GM19035 (cell line): ENCODE results near the gene FGF2.
A peak's percentile ranks its signal among the peaks of the same experiment; 100 is the strongest.

Experiments used
- ATAC-seq: cut with Tn5 transposase; IDR thresholded peaks from one replicate; pipeline ENCODE4 v1.9.1; 2021; ENCODE audit not compliant: unreplicated experiment

Gene FGF2

DNA sequence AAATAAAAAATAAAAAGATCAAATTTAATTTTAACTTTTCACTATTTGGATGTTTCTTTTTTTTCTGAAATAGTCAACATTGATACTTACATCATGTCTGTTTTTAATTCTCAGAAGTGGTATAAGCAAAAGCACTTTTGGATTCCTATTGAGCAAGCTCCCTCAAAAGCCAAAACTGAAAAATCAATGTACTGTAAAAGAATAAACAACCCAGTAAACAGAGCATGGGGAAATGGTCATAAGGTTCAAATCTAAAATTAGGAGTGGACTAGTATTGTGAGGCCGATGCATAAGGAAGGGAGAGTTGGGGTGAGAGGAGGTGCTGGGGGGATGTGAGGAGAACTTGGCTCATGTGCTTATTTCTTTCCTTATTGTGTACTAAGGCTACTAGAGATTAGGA is 57.9 kb downstream of the FGF2 start:
- no peak for ATAC-seq

DNA sequence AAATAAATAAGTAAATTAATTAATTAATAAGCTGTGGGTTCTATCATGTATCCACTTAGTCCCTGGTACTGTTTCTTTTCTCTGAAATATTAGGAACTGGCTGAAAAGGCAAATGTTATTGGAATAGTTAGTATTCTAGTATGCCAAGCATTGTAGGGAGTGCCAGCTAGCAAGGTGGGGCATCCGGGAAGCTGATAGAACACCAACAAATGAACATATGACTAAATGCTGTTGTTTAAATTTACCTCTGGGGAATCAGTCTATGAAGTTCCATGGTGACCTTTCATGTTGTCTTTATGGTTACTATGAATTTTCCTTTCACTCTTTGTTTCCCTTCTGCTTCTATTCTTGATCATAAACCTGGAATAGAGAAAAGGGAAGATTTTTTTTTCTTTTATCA is 63.1 kb downstream of the FGF2 start:
- ATAC-seq = no peak

DNA sequence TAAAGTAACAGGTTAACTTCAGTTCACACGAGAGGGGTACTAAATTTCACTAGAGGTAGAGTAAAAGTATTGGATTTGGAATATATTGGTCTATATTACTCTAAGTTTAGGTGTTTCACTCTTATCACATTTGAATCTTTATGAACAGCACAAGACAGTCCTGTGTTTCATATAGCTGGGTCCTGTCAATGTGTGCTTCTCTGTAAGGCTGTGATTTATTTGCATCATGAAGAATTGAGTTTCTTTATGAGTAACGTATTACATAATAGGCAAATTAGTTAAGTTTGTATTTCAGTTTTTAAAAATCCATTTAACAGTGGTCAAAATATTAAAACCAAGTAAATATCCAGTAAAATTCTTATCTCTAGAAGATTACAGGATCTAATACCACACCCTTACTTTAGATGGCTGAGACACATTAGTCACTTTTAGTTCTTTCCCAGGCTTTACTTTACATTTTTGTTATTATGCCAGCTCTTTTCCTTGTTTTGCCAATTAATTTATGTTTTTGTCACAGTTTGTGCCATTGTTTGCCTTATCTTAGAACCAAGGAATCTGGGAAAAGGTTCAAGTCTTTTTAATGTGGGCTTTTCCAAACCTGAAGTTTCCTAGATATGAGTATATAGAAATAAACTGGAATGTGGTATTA is 63.6 kb downstream of the FGF2 start:
- peak; percentile 52 for ATAC-seq

DNA sequence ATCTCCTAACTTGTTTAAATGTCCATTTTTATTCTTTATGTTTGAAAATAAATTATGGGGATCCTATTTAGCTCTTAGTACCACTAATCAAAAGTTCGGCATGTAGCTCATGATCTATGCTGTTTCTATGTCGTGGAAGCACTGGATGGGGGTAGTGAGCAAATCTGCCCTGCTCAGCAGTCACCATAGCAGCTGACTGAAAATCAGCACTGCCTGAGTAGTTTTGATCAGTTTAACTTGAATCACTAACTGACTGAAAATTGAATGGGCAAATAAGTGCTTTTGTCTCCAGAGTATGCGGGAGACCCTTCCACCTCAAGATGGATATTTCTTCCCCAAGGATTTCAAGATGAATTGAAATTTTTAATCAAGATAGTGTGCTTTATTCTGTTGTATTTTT is 68.2 kb downstream of the FGF2 start:
- ATAC-seq = no peak

DNA sequence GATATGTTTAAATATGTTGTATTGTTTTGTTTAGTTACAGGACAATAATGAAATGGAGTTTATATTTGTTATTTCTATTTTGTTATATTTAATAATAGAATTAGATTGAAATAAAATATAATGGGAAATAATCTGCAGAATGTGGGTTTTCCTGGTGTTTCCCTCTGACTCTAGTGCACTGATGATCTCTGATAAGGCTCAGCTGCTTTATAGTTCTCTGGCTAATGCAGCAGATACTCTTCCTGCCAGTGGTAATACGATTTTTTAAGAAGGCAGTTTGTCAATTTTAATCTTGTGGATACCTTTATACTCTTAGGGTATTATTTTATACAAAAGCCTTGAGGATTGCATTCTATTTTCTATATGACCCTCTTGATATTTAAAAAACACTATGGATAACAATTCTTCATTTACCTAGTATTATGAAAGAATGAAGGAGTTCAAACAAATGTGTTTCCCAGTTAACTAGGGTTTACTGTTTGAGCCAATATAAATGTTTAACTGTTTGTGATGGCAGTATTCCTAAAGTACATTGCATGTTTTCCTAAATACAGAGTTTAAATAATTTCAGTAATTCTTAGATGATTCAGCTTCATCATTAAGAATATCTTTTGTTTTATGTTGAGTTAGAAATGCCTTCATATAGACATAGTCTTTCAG is 68.8 kb downstream of the FGF2 start:
- no peak for ATAC-seq

DNA sequence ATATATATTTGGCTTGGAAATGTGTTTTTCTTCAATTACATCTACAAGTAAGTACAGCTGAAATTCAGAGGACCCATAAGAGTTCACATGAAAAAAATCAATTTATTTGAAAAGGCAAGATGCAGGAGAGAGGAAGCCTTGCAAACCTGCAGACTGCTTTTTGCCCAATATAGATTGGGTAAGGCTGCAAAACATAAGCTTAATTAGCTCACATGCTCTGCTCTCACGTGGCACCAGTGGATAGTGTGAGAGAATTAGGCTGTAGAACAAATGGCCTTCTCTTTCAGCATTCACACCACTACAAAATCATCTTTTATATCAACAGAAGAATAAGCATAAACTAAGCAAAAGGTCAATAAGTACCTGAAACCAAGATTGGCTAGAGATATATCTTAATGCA is 69.6 kb downstream of the FGF2 start:
- no peak for ATAC-seq

DNA sequence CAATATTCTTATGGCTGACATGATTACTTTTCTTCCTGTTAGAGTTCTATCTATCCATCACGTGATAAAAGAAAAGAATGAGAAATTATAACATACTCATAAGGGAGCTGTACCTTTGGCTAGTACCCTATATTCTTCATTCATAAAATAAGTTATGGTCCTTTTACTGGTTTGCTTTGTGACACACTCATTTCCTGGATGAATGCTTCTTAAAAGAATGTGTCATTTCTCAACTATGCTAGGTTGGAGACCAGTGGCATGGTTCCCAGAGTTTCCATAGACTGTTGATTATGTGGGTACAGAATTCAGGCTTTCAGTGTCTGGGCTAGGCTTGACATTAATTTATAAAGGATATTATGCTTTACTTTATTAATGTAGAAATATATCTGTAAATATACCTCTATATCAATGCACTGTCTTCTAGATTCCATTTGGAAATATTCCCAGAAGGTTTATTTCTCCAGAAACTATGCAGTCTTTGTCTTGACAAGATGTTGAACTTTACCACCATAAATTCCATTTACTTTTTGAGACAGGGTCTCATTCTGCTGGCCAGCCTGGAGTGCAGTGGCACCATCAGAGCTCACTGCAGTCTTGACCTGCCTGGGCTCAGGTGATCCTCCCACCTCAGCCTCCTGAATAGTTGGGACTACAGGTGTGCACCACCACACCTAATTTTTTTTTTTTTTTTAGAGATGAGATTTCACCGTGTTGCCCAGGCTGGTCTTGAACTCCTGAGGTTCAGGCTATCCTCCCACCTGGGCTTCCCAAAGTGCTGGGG is 71.9 kb downstream of the FGF2 start:
- no peak for ATAC-seq

DNA sequence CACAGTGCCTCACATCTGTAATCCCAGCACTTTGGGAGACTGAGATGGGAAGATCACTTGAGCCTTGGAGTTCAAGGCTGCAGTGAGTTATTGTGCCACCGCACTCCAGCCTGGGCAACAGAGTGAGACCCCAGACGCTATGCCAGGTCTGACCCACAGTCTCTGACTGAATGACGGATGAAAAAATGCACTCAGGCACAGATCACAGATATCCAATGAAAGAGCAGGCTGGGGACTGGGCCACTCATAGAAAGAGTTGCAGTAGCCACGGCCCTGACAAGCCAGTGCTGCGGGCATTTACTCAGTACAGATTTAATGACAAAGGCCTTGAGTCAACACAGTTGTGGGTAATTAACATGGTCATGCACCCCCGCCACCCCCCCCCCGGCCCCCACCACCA is 73.1 kb downstream of the FGF2 start:
- no peak for ATAC-seq

DNA sequence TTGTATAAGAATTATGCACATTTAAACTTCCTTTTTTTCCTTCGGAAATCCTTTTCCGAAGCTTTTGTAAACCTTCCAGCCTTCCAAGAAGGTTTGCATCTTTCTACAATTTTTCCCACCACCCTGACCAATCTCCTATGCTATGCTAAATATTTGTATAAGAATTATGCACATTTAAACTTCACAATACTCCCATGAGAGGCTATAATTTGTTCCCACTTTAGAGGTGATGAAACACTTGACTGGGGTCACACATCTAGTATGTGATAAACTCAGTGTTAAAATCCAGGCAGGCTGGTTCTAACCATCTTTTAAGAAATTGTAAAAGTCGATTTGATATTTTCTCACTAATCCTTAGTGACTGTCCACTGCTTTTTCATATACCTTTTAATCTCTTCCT is 73.7 kb downstream of the FGF2 start:
- ATAC-seq = no peak

DNA sequence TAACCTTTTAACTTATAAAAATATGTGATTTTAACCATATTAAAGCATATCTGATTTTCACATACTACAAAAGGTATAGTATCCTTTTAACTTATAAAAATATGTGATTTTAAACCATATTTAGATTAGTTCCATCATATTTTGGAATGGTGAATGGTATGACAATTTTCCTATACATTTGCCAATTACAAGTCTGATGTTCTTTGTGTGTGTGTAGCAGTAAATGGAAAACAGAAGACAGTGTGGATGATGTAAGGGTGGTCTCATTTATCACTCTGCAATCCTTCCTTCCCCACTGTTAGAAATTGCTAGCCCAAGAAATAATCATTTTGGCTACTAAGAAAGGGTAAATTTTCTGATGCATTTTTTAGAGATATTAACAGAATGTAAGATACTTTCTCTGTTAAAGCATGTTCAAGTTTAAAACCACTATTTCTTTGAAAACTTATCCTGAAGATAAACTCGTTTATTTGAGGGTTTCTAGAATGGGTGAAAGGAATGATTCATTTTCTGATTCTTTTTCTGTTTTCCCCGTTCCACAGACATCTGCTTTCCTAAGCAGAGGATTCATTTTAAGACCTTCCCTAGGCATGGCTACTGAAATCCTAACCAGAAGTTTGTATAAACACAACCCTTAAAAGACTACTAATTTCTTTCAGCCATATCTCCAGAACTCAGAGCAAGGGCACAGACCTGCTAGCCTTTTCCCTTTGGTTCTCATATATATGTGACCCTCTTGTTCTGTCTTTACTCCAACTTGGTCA is 74.8 kb downstream of the FGF2 start:
- no peak for ATAC-seq

DNA sequence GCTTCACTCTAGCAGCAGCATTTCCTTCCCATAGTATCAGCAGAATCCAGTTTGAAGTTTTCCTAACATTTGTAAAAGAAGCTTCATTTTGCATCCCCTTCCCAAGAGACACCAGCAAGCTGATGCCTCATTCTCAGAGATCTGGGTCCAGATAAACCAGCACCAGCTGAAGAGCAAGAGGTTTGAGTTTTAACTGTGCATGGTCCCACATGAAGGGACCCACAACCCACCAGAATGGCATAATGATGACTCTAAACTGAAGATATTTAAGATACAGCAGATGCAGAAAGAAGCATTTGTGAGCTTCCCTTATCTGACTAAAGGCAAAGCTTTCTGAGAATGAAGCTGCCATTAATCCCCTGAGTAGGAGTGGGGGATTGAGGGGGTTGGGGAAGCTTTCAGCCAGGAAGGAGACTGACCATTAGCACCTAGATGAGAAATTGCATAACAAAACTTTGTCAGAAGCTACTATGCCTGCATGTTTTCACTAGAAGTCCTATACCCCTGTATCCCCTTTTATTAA is 77.2 kb downstream of the FGF2 start:
- ATAC-seq = no peak

DNA sequence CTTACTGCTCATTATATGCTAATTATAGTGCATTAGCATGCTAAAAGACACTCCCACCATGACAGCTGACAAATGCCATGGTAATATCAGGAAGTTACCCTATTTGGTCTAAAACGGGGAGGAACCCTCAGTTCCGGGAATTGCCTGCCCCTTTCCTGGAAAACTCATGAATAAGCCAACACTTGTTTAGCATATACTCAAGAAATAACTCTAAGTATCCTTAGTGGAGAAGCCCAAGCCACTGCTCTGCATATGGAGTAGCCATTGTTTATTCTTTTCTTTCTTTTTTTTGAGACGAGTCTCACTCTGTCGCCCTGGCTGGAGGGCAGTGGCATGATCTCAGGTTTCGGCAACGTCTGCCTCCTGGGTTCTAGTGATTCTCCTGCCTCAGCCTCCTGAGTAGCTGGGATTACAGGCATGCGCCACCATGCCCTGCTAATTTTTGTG is 80.3 kb downstream of the FGF2 start:
- no peak for ATAC-seq

DNA sequence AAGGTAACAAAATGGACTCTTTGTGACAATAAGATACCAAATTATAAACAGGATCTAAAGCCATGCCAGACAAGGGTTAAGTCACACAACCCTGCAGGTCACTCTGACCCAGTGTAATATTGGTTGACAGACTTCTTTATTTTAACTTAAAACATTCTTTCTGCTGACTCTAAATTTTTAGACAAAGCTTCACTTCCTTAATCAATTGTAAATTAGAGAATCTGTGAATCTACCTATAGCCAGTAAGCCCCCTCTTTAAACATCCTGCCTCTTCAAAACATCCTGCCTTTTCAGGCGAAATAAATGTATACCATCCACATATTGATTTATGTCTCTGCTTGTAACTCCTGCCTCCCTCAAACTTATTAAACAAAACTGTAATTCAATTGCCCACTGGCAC is 81.6 kb downstream of the FGF2 start:
- ATAC-seq = no peak

DNA sequence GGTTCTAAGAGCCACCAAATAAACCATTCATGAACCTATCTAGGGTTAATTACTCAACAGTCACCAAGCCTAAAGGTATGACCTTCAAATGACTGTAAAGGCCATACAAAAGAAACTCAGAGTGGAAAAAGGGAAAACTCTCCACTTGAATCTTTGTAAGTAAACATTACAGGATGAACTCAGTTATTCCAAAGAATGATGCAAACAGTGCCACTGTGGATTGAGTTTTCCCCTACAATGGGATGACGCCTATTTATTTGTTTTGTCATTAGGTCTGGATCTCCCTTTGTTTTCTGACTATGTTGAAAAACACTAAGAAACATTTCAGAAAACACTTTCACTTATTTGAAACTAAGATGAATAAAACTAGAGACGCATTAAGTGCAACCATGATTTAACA is 83.1 kb downstream of the FGF2 start:
- no peak for ATAC-seq

DNA sequence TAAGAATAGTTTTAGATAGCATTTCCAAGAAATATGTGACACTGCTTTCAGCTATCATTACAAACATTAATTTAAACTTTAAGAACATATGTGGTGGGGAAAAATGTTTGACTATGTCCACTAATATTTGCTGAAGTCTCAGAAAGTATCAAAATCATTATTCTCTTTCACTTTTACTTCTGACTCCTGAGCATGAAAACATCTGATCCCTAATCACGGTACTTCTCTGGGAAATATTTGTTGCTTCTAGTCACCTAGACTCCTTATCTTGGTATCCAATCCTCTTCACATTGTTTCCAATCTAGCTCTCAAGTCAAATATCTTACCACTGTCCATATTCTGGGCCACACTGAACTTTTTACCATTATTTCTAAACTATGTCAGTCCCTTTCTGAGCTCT is 85.0 kb downstream of the FGF2 start:
- no peak for ATAC-seq

DNA sequence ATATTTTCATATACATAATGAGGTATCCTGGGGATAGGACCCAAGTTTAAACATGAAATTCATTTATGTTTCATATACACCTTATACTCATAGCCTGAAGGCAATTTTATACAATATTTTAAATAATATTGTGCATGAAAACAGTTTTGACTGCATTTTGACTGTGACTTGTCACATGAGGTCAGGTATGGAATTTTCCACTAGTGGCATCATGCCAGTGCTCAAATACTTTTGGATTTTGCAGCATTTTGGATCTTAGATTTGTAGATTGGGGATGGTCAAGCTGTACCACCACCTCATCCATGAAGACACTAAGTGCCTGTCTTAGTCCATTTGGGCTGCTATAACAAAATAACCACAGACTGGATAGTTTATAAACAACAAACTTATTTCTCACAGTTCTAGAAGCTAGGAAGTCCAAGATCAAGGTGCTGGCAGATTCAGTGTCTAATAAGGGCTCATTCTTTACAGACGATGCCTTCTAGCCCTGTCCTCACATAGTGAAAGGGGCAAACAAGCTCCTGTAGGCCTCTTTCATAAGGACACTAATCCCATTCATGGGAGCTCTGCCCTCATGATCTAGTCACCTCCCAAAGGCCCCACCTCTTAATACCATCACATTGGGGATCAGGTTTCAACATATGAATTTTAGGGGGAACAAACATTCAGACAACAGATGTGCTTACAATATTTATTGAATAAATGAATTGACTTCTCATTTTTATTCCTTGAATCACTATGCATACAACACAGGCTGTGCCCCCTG is 86.4 kb downstream of the FGF2 start:
- no peak for ATAC-seq

DNA sequence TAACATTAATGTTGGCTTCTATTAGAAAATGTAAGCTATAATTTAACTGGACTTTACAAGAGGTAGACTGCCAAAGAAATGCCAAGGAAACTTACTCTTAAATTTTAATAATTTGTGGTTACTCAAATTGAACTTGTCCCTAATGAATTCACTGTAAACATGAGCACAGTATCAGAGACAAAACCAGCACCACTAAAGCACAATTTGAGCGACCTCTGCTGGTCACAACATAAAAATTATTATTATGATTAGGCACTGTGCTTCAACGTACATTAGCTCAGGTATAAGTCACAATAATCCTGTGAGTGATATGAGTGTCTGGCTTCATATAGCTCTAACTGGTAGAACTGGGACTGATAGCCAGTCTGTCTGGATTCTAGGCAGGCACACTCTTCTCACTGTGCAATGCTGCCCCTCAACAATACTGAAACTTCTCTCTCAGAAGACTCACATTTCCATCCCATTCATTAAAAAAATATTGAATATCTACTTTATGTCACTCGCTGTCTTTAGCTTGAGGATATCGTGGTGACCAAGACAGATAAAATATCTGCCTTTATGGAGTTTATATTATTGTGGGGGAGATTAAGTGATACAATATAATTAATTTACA is 87.8 kb downstream of the FGF2 start:
- peak; percentile 95 for ATAC-seq

DNA sequence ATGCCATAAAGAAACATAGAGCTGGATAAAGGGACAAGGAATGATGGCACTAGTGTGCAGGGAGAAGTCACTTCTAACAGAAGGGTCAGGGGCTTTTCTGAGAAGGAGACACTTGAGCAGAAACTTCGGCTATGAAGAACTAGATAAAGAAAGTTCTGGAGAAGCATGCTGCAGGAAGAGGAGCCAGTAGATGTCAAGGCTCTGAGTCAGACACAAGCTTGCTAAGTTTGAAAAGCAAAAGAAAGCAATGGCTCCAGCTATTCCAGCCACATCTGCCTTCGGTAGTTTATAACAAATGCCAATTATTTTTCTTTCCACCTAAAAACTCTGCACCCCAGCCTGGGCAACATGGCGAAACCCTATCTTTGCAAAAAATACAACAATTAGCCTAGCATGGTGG is 88.3 kb downstream of the FGF2 start:
- no peak for ATAC-seq

DNA sequence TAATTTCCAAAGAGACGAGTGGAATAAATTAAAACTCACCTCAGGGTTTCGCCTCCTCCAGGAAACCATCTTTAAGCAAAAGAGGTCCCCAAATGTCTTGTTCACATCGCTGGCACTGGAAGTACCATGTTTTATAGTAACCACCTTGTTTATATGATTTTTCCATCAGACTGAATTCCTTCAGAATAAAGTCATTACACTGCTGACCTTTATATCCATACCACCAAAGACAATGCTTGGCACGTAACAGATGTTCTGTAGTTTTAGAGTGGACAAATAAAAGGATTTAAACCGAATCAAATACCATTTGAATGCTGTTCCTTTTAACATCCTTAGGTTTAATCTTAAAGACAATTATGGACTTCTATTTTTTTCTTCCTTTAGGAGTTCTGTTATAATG is 91.1 kb downstream of the FGF2 start:
- ATAC-seq = no peak

DNA sequence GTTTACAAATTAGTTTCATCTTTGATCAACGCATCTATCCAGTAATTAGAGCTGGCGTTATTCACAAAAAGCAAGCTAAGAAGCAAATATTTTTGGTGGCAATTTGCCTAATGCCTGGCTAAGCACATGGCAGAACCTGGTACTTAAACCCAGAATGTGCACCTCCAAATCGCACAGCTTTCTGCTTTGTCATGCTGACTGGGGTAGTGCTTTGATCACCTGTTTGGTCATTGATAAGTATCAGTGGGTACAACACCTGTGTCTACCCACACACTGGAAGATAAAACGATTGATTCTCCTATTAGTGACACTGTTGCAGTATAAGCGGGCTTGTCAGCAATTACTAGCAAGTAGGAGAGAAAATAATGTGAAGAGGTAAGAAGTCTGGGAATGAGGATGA is 93.8 kb downstream of the FGF2 start:
- ATAC-seq = no peak
